PC-9 (cell line): ENCODE measurements around the gene NKIRAS1. TPM values are rescaled to one million over a fixed set of nuclear protein-coding genes. Genes with fewer than 3 reads are reported as not detected.

Experiments used
- BruUV-seq: library from RNA; stranded (reverse); fragments of 400-500 nt; replicated peaks from 2 replicates; lab custom pipeline; 2021; lab: Mats Ljungman, UMichigan
- CTCF ChIA-PET: fragments of 300-600 bp; sonication (Branson Sonifier 250); formaldehyde crosslinking; loops from one replicate; lab custom pipeline; 2022; ENCODE audit warnings: antibody characterized with exemption; lab: Charles Lee
- POLR2A ChIA-PET: fragments of 300-600 bp; sonication (Branson Sonifier 250); formaldehyde crosslinking; loops from one replicate; lab custom pipeline; 2022; ENCODE audit warnings: antibody characterized with exemption; ENCODE audit not compliant: unreplicated experiment; lab: Charles Lee
- DNase-seq, 2 experiments: peaks; one replicate each; pipeline versions ENCODE4 v3.0.0 to v3.0.0-alpha.2; 2015 to 2022; ENCODE audit warnings: mixed read lengths in 1 of 2
- H2AFZ ChIP-seq: fragments of 200-600 bp; sonication (generic); 2 replicates; pipeline ENCODE4 v1.8.1; 2017; ENCODE audit warnings: antibody characterized with exemption
- H3F3A ChIP-seq: fragments of 200-600 bp; sonication (generic); 2 replicates; pipeline ENCODE4 v1.8.1; 2017; ENCODE audit warnings: antibody characterized with exemption, mild to moderate bottlenecking, low read depth; ENCODE audit not compliant: insufficient read depth
- H3K27ac ChIP-seq: fragments of 200-600 bp; sonication (generic); 2 replicates; pipeline ENCODE4 v1.6.1; 2016; ENCODE audit warnings: mixed run types
- H3K27me3 ChIP-seq: fragments of 200-600 bp; sonication (generic); 2 replicates; pipeline ENCODE4 v1.6.1; 2016; ENCODE audit warnings: low read depth, mixed run types; ENCODE audit not compliant: insufficient read depth
- H3K36me3 ChIP-seq: fragments of 200-600 bp; sonication (generic); 2 replicates; pipeline ENCODE4 v1.6.1; 2016; ENCODE audit warnings: low read depth, mixed run types
- H3K4me1 ChIP-seq: fragments of 200-600 bp; sonication (generic); replicated peaks from 2 replicates; pipeline ENCODE4 v1.6.1; 2016; ENCODE audit warnings: mixed run types; ENCODE audit not compliant: insufficient read depth
- H3K4me2 ChIP-seq: fragments of 200-600 bp; sonication (generic); 2 replicates; pipeline ENCODE4 v1.6.1; 2017; ENCODE audit warnings: mixed run types
- H3K4me3 ChIP-seq: fragments of 200-600 bp; sonication (generic); 2 replicates; pipeline ENCODE4 v1.6.1; 2016; ENCODE audit warnings: mixed run types
- H3K79me2 ChIP-seq: fragments of 200-600 bp; sonication (generic); 2 replicates; pipeline ENCODE4 v1.6.1; 2017; ENCODE audit warnings: low read depth, mixed run types
- H3K9me2 ChIP-seq: fragments of 200-600 bp; sonication (generic); 2 replicates; pipeline ENCODE4 v1.8.1; 2017; ENCODE audit warnings: mild to moderate bottlenecking; ENCODE audit not compliant: insufficient read depth
- H3K9me3 ChIP-seq: fragments of 200-600 bp; sonication (generic); 2 replicates; pipeline ENCODE4 v1.8.1; 2016; ENCODE audit warnings: low read depth; ENCODE audit not compliant: insufficient read depth
- H4K20me1 ChIP-seq: fragments of 200-600 bp; sonication (generic); 2 replicates; pipeline ENCODE4 v1.8.1; 2017; ENCODE audit not compliant: insufficient read depth
- EZH2 ChIP-seq: fragments of 200-600 bp; sonication (generic); IDR thresholded peaks from 2 replicates; pipeline ENCODE4 v1.8.0; 2017; ENCODE audit warnings: antibody characterized with exemption, low read depth
- intact Hi-C: fragments of 100-400 bp; cut with micrococcal nuclease; formaldehyde crosslinking; loops from one replicate; pipeline ENCODE4 v1.10.0; 2022; ENCODE audit not compliant: unreplicated experiment
- total RNA-seq: library from RNA; stranded (reverse); gene quantifications from 2 replicates; pipeline ENCODE4 v1.2.3, GENCODE V29; 2021
- TF ChIP-seq, protein P1 (sequence below): fragments of 200-600 bp; sonication (generic); conservative IDR thresholded peaks from 2 replicates; pipeline ENCODE4 v1.6.1; 2017; ENCODE audit warnings: mixed run types, antibody characterized with exemption, mild to moderate bottlenecking, moderate library complexity

NKIRAS1 gene
- total RNA-seq, 1 experiment from 2014 or later: 8.6 TPM

GRCh38 chr3:23861689-23862088, 55.1 kb downstream of the NKIRAS1 start:
- CTCF ChIA-PET: no interaction called here
- H3K4me1 ChIP-seq: peaks cover 56% of the 10 kb centered on the region
- no peak for DNase-seq
- no TSS peak for BruUV-seq
- peaks cover 100% of the 10 kb centered on the region for H3K79me2 ChIP-seq
- H4K20me1 ChIP-seq: peaks cover 93% of the 10 kb centered on the region
- TF ChIP-seq, protein P1, sequence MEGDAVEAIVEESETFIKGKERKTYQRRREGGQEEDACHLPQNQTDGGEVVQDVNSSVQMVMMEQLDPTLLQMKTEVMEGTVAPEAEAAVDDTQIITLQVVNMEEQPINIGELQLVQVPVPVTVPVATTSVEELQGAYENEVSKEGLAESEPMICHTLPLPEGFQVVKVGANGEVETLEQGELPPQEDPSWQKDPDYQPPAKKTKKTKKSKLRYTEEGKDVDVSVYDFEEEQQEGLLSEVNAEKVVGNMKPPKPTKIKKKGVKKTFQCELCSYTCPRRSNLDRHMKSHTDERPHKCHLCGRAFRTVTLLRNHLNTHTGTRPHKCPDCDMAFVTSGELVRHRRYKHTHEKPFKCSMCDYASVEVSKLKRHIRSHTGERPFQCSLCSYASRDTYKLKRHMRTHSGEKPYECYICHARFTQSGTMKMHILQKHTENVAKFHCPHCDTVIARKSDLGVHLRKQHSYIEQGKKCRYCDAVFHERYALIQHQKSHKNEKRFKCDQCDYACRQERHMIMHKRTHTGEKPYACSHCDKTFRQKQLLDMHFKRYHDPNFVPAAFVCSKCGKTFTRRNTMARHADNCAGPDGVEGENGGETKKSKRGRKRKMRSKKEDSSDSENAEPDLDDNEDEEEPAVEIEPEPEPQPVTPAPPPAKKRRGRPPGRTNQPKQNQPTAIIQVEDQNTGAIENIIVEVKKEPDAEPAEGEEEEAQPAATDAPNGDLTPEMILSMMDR: no peak
- TF ChIP-seq EZH2: no peak
- no peaks in the 10 kb centered on the region for H3K27me3 ChIP-seq
- no peak overlapping the region for H2AFZ ChIP-seq
- no peaks in the 10 kb centered on the region; the same call in 1 of the 2 replicates for H3K9me3 ChIP-seq
- H3F3A ChIP-seq: peaks cover 54% of the 10 kb centered on the region
- no peaks in the 10 kb centered on the region for H3K9me2 ChIP-seq
- H3K4me2 ChIP-seq: no peak overlapping the region
- H3K27ac ChIP-seq: no peak overlapping the region
- no peak overlapping the region for H3K4me3 ChIP-seq
- POLR2A ChIA-PET: no interaction called here
- intact Hi-C loops: no loop called here
- peaks cover 3% of the 10 kb centered on the region; the same call in 1 of the 2 replicates for H3K36me3 ChIP-seq

- H3K4me1 ChIP-seq: peaks cover 44% of the 10 kb centered on the region
- intact Hi-C loops: no loop called here
- H3K4me2 ChIP-seq: no peak overlapping the region
- BruUV-seq: no TSS peak
- H3F3A ChIP-seq: peaks cover 41% of the 10 kb centered on the region
- no peaks in the 10 kb centered on the region for H3K27me3 ChIP-seq
- no peaks in the 10 kb centered on the region; the same call in 1 of the 2 replicates for H3K9me3 ChIP-seq
- no peak overlapping the region for H2AFZ ChIP-seq
- no peaks in the 10 kb centered on the region for H3K9me2 ChIP-seq
- H3K27ac ChIP-seq: no peak overlapping the region
- H3K36me3 ChIP-seq: peaks cover 3% of the 10 kb centered on the region; the same call in 1 of the 2 replicates
- no peak for DNase-seq
- no peak for TF ChIP-seq EZH2
- TF ChIP-seq, protein P1: no peak
- ChIA-PET CTCF (no interaction called here), POLR2A (no interaction called here)
- H3K79me2 ChIP-seq: peaks cover 100% of the 10 kb centered on the region
- peaks cover 94% of the 10 kb centered on the region for H4K20me1 ChIP-seq
- no peak overlapping the region for H3K4me3 ChIP-seq
These were observed 56.9 kb downstream of the NKIRAS1 start for GRCh38 chr3:23859839-23860382.

GRCh38 chr3:23859012-23859743, 57.6 kb downstream of the NKIRAS1 start:
- Histone ChIP-seq H2AFZ (no peak overlapping the region), H3F3A (peaks cover 34% of the 10 kb centered on the region), H3K4me2 (peak overlapping the region; percentile 47), H3K36me3 (peaks cover 3% of the 10 kb centered on the region; the same call in 1 of the 2 replicates), H3K27me3 (no peaks in the 10 kb centered on the region), H3K79me2 (peaks cover 100% of the 10 kb centered on the region), H3K9me3 (no peaks in the 10 kb centered on the region; the same call in 1 of the 2 replicates), H3K9me2 (no peaks in the 10 kb centered on the region), H4K20me1 (peaks cover 94% of the 10 kb centered on the region), H3K4me1 (peaks cover 36% of the 10 kb centered on the region), H3K4me3 (no peak overlapping the region; the same call in 1 of the 2 replicates), H3K27ac (peak overlapping the region; percentile 45)
- peak; percentile 22 to 52 for DNase-seq
- ChIA-PET POLR2A (interaction anchor here (0.6 to 0.7 kb wide), 2 partner anchors 25 to 49 kb away, joined by 4 to 7 read pairs; no protein-coding TSS in a partner anchor), CTCF (no interaction called here)
- TF ChIP-seq, protein P1: no peak
- TF ChIP-seq EZH2: no peak
- intact Hi-C loops: no loop called here
- BruUV-seq: no TSS peak
